ENCODE results near the gene FKBP5. TPM values are rescaled to one million over a fixed set of nuclear protein-coding genes. Genes with fewer than 3 reads are reported as not detected.

The FKBP5 gene
- polyA plus RNA-seq, 1 donor from 2014 or later: 1.2 TPM

- no peaks in the 10 kb centered on the region for H3K36me3 ChIP-seq (ENCODE audit: insufficient read depth, low read length)
- H3K9ac ChIP-seq (ENCODE audit: low read length): no peak overlapping the region
- TF ChIP-seq SMC3 (conservative IDR thresholded peaks at IDR 0.05; ENCODE audit: poor library complexity) (no peak), MXI1 (conservative IDR thresholded peaks at IDR 0.05; ENCODE audit: poor library complexity, severe bottlenecking) (no peak), REST (IDR thresholded peaks at IDR 0.05; ENCODE audit: borderline replicate concordance) (no peak), EZH2 (IDR thresholded peaks at IDR 0.05; ENCODE audit: borderline replicate concordance, insufficient read depth, low read length, poor library complexity, severe bottlenecking) (no peak), EP300 (conservative IDR thresholded peaks at IDR 0.05; ENCODE audit: poor library complexity, severe bottlenecking) (no peak), RAD21 (conservative IDR thresholded peaks at IDR 0.05) (no peak), CTCF (IDR thresholded peaks at IDR 0.05; ENCODE audit: poor library complexity, severe bottlenecking) (no peak), POLR2AphosphoS5 (IDR thresholded peaks at IDR 0.05) (no peak), TAF1 (IDR thresholded peaks at IDR 0.05; ENCODE audit: low read depth) (no peak)
- no peaks in the 10 kb centered on the region for H3K9me3 ChIP-seq (ENCODE audit: low read length)
- no peak overlapping the region for H3K4me3 ChIP-seq (ENCODE audit: low read length)
- H3K9me2 ChIP-seq (ENCODE audit: insufficient read depth, low read length): no peaks in the 10 kb centered on the region
- no peak overlapping the region for H2AFZ ChIP-seq (ENCODE audit: low read depth, low read length)
- no peaks in the 10 kb centered on the region for H3K79me2 ChIP-seq (replicated peaks; ENCODE audit: insufficient read depth, low read length)
- no peaks in the 10 kb centered on the region for H3F3A ChIP-seq (ENCODE audit: insufficient read depth, low read length, poor library complexity, severe bottlenecking)
- no peaks in the 10 kb centered on the region for H4K20me1 ChIP-seq (ENCODE audit: insufficient read depth)
- no peak overlapping the region for H3K4me2 ChIP-seq (ENCODE audit: low read length)
- no peaks in the 10 kb centered on the region for H3K27me3 ChIP-seq (ENCODE audit: insufficient read depth, low read depth, low read length)
- no peak overlapping the region for H3K27ac ChIP-seq (ENCODE audit: low read length)
These were observed 98.1 kb downstream of the FKBP5 start for GRCh38 chr6:35590622-35591066.

GRCh38 chr6:35589904-35590303, 98.8 kb downstream of the FKBP5 start:
- Histone ChIP-seq H3K9me3 (ENCODE audit: low read length) (no peaks in the 10 kb centered on the region), H3K9ac (ENCODE audit: low read length) (no peak overlapping the region), H3K4me3 (ENCODE audit: low read length) (no peak overlapping the region), H2AFZ (ENCODE audit: low read depth, low read length) (no peak overlapping the region), H4K20me1 (ENCODE audit: insufficient read depth) (no peaks in the 10 kb centered on the region), H3K27me3 (ENCODE audit: insufficient read depth, low read depth, low read length) (no peaks in the 10 kb centered on the region), H3F3A (ENCODE audit: insufficient read depth, low read length, poor library complexity, severe bottlenecking) (no peaks in the 10 kb centered on the region), H3K27ac (ENCODE audit: low read length) (no peak overlapping the region), H3K79me2 (replicated peaks; ENCODE audit: insufficient read depth, low read length) (no peaks in the 10 kb centered on the region), H3K9me2 (ENCODE audit: insufficient read depth, low read length) (no peaks in the 10 kb centered on the region), H3K4me2 (ENCODE audit: low read length) (no peak overlapping the region), H3K36me3 (ENCODE audit: insufficient read depth, low read length) (no peaks in the 10 kb centered on the region)
- no peak for TF ChIP-seq EZH2 (IDR thresholded peaks at IDR 0.05; ENCODE audit: borderline replicate concordance, insufficient read depth, low read length, poor library complexity, severe bottlenecking)
- TF ChIP-seq TAF1 (IDR thresholded peaks at IDR 0.05; ENCODE audit: low read depth): no peak
- TF ChIP-seq CTCF (IDR thresholded peaks at IDR 0.05; ENCODE audit: poor library complexity, severe bottlenecking): no peak
- no peak for TF ChIP-seq SMC3 (conservative IDR thresholded peaks at IDR 0.05; ENCODE audit: poor library complexity)
- no peak for TF ChIP-seq RAD21 (conservative IDR thresholded peaks at IDR 0.05)
- TF ChIP-seq EP300 (conservative IDR thresholded peaks at IDR 0.05; ENCODE audit: poor library complexity, severe bottlenecking): no peak
- TF ChIP-seq MXI1 (conservative IDR thresholded peaks at IDR 0.05; ENCODE audit: poor library complexity, severe bottlenecking): no peak
- TF ChIP-seq REST (IDR thresholded peaks at IDR 0.05; ENCODE audit: borderline replicate concordance): no peak
- no peak for TF ChIP-seq POLR2AphosphoS5 (IDR thresholded peaks at IDR 0.05)

Data from neural cell (in vitro differentiated cells).